B cell (primary cell): ENCODE data around the gene SH3YL1. TPM values are rescaled to one million over a fixed set of nuclear protein-coding genes. Genes with fewer than 3 reads are reported as not detected.

Experiments
- ATAC-seq: fragments of 200-7000 bp; cut with Tn5 transposase; one replicate; pipeline ENCODE4 v1.10.0; 2021; ENCODE audit warnings: low read depth, mild to moderate bottlenecking, moderate number of reproducible peaks, moderate library complexity
- CTCF ChIA-PET: fragments of 350-600 bp; sonication (Branson Sonifier 250); formaldehyde crosslinking; loops from one replicate; lab custom pipeline; 2021; ENCODE audit warnings: antibody characterized with exemption, inconsistent platforms; lab: Charles Lee
- POLR2A ChIA-PET: fragments of 350-600 bp; sonication (Branson Sonifier 250); formaldehyde crosslinking; loops from one replicate; lab custom pipeline; 2021; ENCODE audit warnings: antibody characterized with exemption; lab: Charles Lee
- DNase-seq: peaks from one replicate; pipeline ENCODE4 v3.0.0; 2013
- H2AFZ ChIP-seq: 2 replicates; pipeline ENCODE4 v1.6.1; 2012; ENCODE audit warnings: mild to moderate bottlenecking, low read depth, low read length; ENCODE audit not compliant: insufficient read depth, poor library complexity, severe bottlenecking
- H3K27ac ChIP-seq, 2 donors: 1 replicate in 1 of 2; 2 replicates in 1 of 2; pipeline ENCODE4 v1.5.1; 2012 to 2013; ENCODE audit warnings: low read length in 2 of 2, mild to moderate bottlenecking in 2 of 2, moderate library complexity in 1 of 2
- H3K27me3 ChIP-seq, 4 experiments: fragments of 200-600 bp in 1 of 4; sonication (generic) in 1 of 4; replicated peaks in 1 of 4; 1 replicate in 2 of 4; 2 replicates in 2 of 4; pipeline versions ENCODE4 v1.6.1 to v1.7.0; 2013 to 2016; ENCODE audit warnings: low read length in 3 of 4, mild to moderate bottlenecking in 2 of 4, mixed read lengths in 1 of 4, moderate library complexity in 1 of 4; ENCODE audit not compliant: insufficient read depth in 4 of 4, control insufficient read depth in 3 of 4; ENCODE audit errors: control extremely low read depth in 1 of 4
- H3K36me3 ChIP-seq, 2 experiments: replicated peaks in 1 of 2; 1 replicate in 1 of 2; 2 replicates in 1 of 2; pipeline versions ENCODE4 v1.6.1 to v1.7.1; 2013; ENCODE audit warnings: low read length in 1 of 2; ENCODE audit not compliant: insufficient read depth in 2 of 2, control insufficient read depth in 1 of 2; ENCODE audit errors: control extremely low read depth in 1 of 2, extremely low read depth in 1 of 2
- H3K4me1 ChIP-seq, 2 donors: fragments of 200-600 bp in 1 of 2; sonication (generic) in 1 of 2; 1 replicate in 1 of 2; 2 replicates in 1 of 2; pipeline versions ENCODE4 v1.5.1 to v1.6.1; 2013 to 2017; ENCODE audit warnings: low read length in 2 of 2; ENCODE audit not compliant: control insufficient read depth in 2 of 2, insufficient read depth in 2 of 2
- H3K4me2 ChIP-seq: replicated peaks from 2 replicates; pipeline ENCODE3; 2012; ENCODE audit warnings: mild to moderate bottlenecking, low read depth, low read length; ENCODE audit not compliant: poor library complexity, severe bottlenecking
- H3K4me3 ChIP-seq, 5 experiments: fragments of 200-600 bp in 1 of 5; sonication (generic) in 1 of 5; 1 replicate in 3 of 5; 2 replicates in 2 of 5; pipeline versions ENCODE4 v1.5.1 to v1.7.0; 2011 to 2016; ENCODE audit warnings: low read length in 4 of 5, mild to moderate bottlenecking in 4 of 5, low read depth in 2 of 5, control low read depth in 1 of 5, moderate library complexity in 1 of 5; ENCODE audit not compliant: insufficient read depth in 1 of 5; ENCODE audit errors: control extremely low read depth in 1 of 5, extremely low read depth in 1 of 5
- H3K79me2 ChIP-seq: fragments of 200-600 bp; sonication (generic); one replicate; pipeline ENCODE4 v1.6.0; 2016; ENCODE audit warnings: low read length; ENCODE audit not compliant: control insufficient read depth, insufficient read depth
- H3K9ac ChIP-seq: fragments of 200-600 bp; sonication (generic); 2 replicates; pipeline ENCODE4 v1.6.1; 2017; ENCODE audit warnings: mild to moderate bottlenecking, low read length, moderate library complexity
- H3K9me3 ChIP-seq, 3 donors: one replicate each; pipeline versions ENCODE4 v1.6.1 to v1.7.1; 2013; ENCODE audit warnings: low read length in 2 of 3; ENCODE audit not compliant: control insufficient read depth in 2 of 3, insufficient read depth in 1 of 3; ENCODE audit errors: control extremely low read depth in 1 of 3
- H4K20me1 ChIP-seq: 2 replicates; pipeline ENCODE4 v1.6.0; 2012; ENCODE audit warnings: mild to moderate bottlenecking, low read length; ENCODE audit not compliant: insufficient read depth, control insufficient read depth, poor library complexity, severe bottlenecking
- H3K27ac Mint-ChIP-seq: one replicate; pipeline ENCODE4 v1.8.0; 2021; ENCODE audit warnings: mixed read lengths
- H3K27me3 Mint-ChIP-seq: one replicate; pipeline ENCODE4 v1.8.0; 2021; ENCODE audit warnings: mixed read lengths
- H3K4me1 Mint-ChIP-seq: one replicate; pipeline ENCODE4 v1.8.0; 2021; ENCODE audit warnings: mixed read lengths
- H3K4me3 Mint-ChIP-seq: one replicate; pipeline ENCODE4 v1.8.0; 2021; ENCODE audit warnings: mixed read lengths
- H3K9me3 Mint-ChIP-seq: one replicate; pipeline ENCODE4 v1.8.0; 2022; ENCODE audit warnings: mixed read lengths; ENCODE audit not compliant: insufficient read depth
- EZH2 ChIP-seq: IDR thresholded peaks from 2 replicates; pipeline ENCODE4 v1.6.1; 2012; ENCODE audit warnings: borderline replicate concordance, low read depth, mild to moderate bottlenecking, moderate library complexity, low read length; ENCODE audit not compliant: insufficient read depth, poor library complexity, severe bottlenecking
- WGBS: methylation state at CpG from one replicate; pipeline ENCODE4 v1.1.5; 2013; ENCODE audit warnings: missing lambda C conversion rate; ENCODE audit not compliant: insufficient coverage; 5-methylcytosine and 5-hydroxymethylcytosine counted together
- intact Hi-C: fragments of 100-400 bp; cut with micrococcal nuclease; formaldehyde crosslinking; loops from one replicate; pipeline ENCODE4 v1.10.0; 2022
- polyA plus RNA-seq: library from polyadenylated mRNA; depleted of rRNA; stranded (reverse); fragments of >200 nt; gene quantifications from 2 replicates; pipeline ENCODE4 v1.2.3, GENCODE V29; 2012
- total RNA-seq, 2 donors: library from RNA; stranded (reverse); fragments of 120-200 nt in 1 of 2; gene quantifications; 1 replicate in 1 of 2; 2 replicates in 1 of 2; pipeline versions ENCODE4 v1.2.3 to v1.2.4, GENCODE V29; 2013 to 2022
- TF ChIP-seq, protein P1 (sequence below): fragments of 200-600 bp; IDR thresholded peaks from one replicate; pipeline ENCODE4 v1.8.0; 2022; ENCODE audit warnings: antibody characterized with exemption, mild to moderate bottlenecking

Gene SH3YL1
- total and polyA plus RNA-seq, 2 donors (not counting 1 experiment from before 2014, with no cell fraction given): 33.2 to 48.4 TPM

GRCh38 chr2:282371-283263 is 18.8 kb upstream of the SH3YL1 start:
- CTCF ChIA-PET: interaction anchor here (1.2 kb wide), 1 partner anchor 155 kb away, joined by 3 read pairs; no protein-coding TSS in a partner anchor
- Mint-ChIP-seq H3K9me3 (no peaks in the 10 kb centered on the region), H3K4me3 (no peak overlapping the region), H3K27me3 (peaks cover 14% of the 10 kb centered on the region), H3K4me1 (peaks cover 4% of the 10 kb centered on the region), H3K27ac (no peak overlapping the region)
- H3K4me1 ChIP-seq: peaks cover 0 to 8% of the 10 kb centered on the region in 2 donors
- H3K27ac ChIP-seq: no peak overlapping the region
- H3K36me3 ChIP-seq: peaks cover 4 to 29% of the 10 kb centered on the region in 2 experiments
- no peak for DNase-seq
- peaks cover 0 to 11% (median 8%) of the 10 kb centered on the region in 4 experiments for H3K27me3 ChIP-seq
- no peak overlapping the region for H3K4me2 ChIP-seq
- WGBS: 98% methylated on average over 9 of the region's 12 CpGs
- no peaks in the 10 kb centered on the region for H3K9me3 ChIP-seq
- H3K4me3 ChIP-seq: no peak overlapping the region
- POLR2A ChIA-PET: no interaction called here
- H3K79me2 ChIP-seq: no peaks in the 10 kb centered on the region
- intact Hi-C loops: no loop called here
- TF ChIP-seq, protein P1, sequence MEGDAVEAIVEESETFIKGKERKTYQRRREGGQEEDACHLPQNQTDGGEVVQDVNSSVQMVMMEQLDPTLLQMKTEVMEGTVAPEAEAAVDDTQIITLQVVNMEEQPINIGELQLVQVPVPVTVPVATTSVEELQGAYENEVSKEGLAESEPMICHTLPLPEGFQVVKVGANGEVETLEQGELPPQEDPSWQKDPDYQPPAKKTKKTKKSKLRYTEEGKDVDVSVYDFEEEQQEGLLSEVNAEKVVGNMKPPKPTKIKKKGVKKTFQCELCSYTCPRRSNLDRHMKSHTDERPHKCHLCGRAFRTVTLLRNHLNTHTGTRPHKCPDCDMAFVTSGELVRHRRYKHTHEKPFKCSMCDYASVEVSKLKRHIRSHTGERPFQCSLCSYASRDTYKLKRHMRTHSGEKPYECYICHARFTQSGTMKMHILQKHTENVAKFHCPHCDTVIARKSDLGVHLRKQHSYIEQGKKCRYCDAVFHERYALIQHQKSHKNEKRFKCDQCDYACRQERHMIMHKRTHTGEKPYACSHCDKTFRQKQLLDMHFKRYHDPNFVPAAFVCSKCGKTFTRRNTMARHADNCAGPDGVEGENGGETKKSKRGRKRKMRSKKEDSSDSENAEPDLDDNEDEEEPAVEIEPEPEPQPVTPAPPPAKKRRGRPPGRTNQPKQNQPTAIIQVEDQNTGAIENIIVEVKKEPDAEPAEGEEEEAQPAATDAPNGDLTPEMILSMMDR: no peak
- no peak for TF ChIP-seq EZH2
- ATAC-seq: no peak
- no peak overlapping the region for H3K9ac ChIP-seq
- H2AFZ ChIP-seq: no peak overlapping the region
- peaks cover 6% of the 10 kb centered on the region for H4K20me1 ChIP-seq

- peaks cover 1% of the 10 kb centered on the region for H3K79me2 ChIP-seq
- H3K27me3 ChIP-seq: peaks cover 0 to 4% (median under 1%) of the 10 kb centered on the region in 4 experiments
- peaks cover 4 to 38% of the 10 kb centered on the region in 2 experiments for H3K36me3 ChIP-seq
- H3K9me3 Mint-ChIP-seq: no peaks in the 10 kb centered on the region
- CTCF ChIA-PET: no interaction called here
- no peak for DNase-seq
- no peak overlapping the region for H3K27ac Mint-ChIP-seq
- TF ChIP-seq, protein P1: no peak
- no peak for TF ChIP-seq EZH2
- H3K27me3 Mint-ChIP-seq: peaks cover 10% of the 10 kb centered on the region
- intact Hi-C loops: no loop called here
- no peaks in the 10 kb centered on the region for H3K4me1 ChIP-seq
- H3K27ac ChIP-seq: no peak overlapping the region
- no peak overlapping the region for H3K4me3 Mint-ChIP-seq
- POLR2A ChIA-PET: no interaction called here
- no peak overlapping the region for H3K4me2 ChIP-seq
- H3K9me3 ChIP-seq: no peaks in the 10 kb centered on the region
- peaks cover 14% of the 10 kb centered on the region for H4K20me1 ChIP-seq
- no peak overlapping the region for H3K9ac ChIP-seq
- H3K4me1 Mint-ChIP-seq: peaks cover 1% of the 10 kb centered on the region
- no peak for ATAC-seq
- H3K4me3 ChIP-seq: no peak overlapping the region
- H2AFZ ChIP-seq: no peak overlapping the region
- WGBS: 95% methylated on average over 9 of the region's 9 CpGs
Observed at GRCh38 chr2:281381-281780, 17.5 kb upstream of the SH3YL1 start.
